ENCODE data around the gene AQP12B.

DNA sequence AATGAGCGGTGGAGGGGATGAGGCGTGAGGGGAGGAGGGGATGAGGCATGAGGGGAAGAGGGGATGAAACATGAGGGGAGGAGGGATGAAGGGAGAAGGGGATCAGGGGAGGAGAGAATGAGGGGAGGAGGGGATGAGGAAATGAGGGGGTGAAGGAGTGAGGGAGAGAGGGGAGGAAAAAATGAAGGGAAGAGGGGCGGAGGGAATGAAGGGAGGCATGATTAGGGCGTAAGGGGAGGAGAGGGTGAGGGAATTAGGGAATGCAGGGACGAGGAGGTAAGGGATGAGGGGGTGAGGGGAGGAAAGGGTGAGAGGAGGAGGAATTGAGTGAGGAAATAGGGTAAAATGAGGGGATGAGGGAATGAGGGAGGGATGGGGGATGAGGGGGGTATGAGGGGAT, 49.5 kb upstream of the AQP12B start:
- TF ChIP-seq, protein P1, sequence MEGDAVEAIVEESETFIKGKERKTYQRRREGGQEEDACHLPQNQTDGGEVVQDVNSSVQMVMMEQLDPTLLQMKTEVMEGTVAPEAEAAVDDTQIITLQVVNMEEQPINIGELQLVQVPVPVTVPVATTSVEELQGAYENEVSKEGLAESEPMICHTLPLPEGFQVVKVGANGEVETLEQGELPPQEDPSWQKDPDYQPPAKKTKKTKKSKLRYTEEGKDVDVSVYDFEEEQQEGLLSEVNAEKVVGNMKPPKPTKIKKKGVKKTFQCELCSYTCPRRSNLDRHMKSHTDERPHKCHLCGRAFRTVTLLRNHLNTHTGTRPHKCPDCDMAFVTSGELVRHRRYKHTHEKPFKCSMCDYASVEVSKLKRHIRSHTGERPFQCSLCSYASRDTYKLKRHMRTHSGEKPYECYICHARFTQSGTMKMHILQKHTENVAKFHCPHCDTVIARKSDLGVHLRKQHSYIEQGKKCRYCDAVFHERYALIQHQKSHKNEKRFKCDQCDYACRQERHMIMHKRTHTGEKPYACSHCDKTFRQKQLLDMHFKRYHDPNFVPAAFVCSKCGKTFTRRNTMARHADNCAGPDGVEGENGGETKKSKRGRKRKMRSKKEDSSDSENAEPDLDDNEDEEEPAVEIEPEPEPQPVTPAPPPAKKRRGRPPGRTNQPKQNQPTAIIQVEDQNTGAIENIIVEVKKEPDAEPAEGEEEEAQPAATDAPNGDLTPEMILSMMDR (IDR thresholded peaks at IDR 0.05), result no peak
- TF ChIP-seq POLR2A (IDR thresholded peaks at IDR 0.05), result no peak
